Smooth muscle cell (in vitro differentiated cells): Measurements from ENCODE around the gene OPN1MW3. TPM values are rescaled to one million over a fixed set of nuclear protein-coding genes. Genes with fewer than 3 reads are reported as not detected.

Experiments
- DNase-seq: peaks from one replicate; lab custom pipeline; 2025; ENCODE audit not compliant: unreplicated experiment; lab: John Stamatoyannopoulos, UW
- H2AFZ ChIP-seq: fragments of 200-600 bp; sonication (generic); 2 replicates; pipeline ENCODE4 v1.6.0; 2016; ENCODE audit warnings: antibody characterized with exemption, low read depth, mild to moderate bottlenecking
- H3F3A ChIP-seq: fragments of 200-600 bp; sonication (generic); 2 replicates; pipeline ENCODE4 v1.6.0; 2017; ENCODE audit warnings: antibody characterized with exemption, low read depth
- H3K27ac ChIP-seq: fragments of 200-600 bp; sonication (generic); 2 replicates; pipeline ENCODE4 v1.5.1; 2016; ENCODE audit warnings: low read depth, mild to moderate bottlenecking
- H3K27me3 ChIP-seq: fragments of 200-600 bp; sonication (generic); 2 replicates; pipeline ENCODE4 v1.6.1; 2016; ENCODE audit warnings: low read depth, mild to moderate bottlenecking
- H3K36me3 ChIP-seq: fragments of 200-600 bp; sonication (generic); 2 replicates; pipeline ENCODE4 v1.5.1; 2016; ENCODE audit warnings: low read depth
- H3K4me1 ChIP-seq: fragments of 200-600 bp; sonication (generic); 2 replicates; pipeline ENCODE4 v1.5.1; 2016; ENCODE audit warnings: low read depth
- H3K4me2 ChIP-seq: fragments of 200-600 bp; sonication (generic); 2 replicates; pipeline ENCODE4 v1.6.0; 2016; ENCODE audit warnings: mild to moderate bottlenecking
- H3K4me3 ChIP-seq: fragments of 200-600 bp; sonication (generic); 2 replicates; pipeline ENCODE4 v1.5.1; 2016; ENCODE audit warnings: mild to moderate bottlenecking
- H3K79me2 ChIP-seq: fragments of 200-600 bp; sonication (generic); 2 replicates; pipeline ENCODE4 v1.6.0; 2016; ENCODE audit warnings: low read depth, mild to moderate bottlenecking
- H3K9ac ChIP-seq: fragments of 200-600 bp; sonication (generic); 2 replicates; pipeline ENCODE4 v1.6.0; 2016; ENCODE audit warnings: low read depth
- H3K9me3 ChIP-seq: fragments of 200-600 bp; sonication (generic); replicated peaks from 2 replicates; pipeline ENCODE4 v1.5.1; 2016; ENCODE audit warnings: low read depth
- H4K20me1 ChIP-seq: fragments of 200-600 bp; sonication (generic); 2 replicates; pipeline ENCODE4 v1.6.0; 2016; ENCODE audit warnings: low read depth
- WGBS: methylation state at CpG from one replicate; pipeline ENCODE4 v1.1.7; 2016; ENCODE audit warnings: low lambda C conversion rate; 5-methylcytosine and 5-hydroxymethylcytosine counted together
- polyA plus RNA-seq: library from polyadenylated mRNA; unstranded; fragments of >200 nt; fragmentation: Nextera tagmentation; extraction: Ambion mirVana; gene quantifications from 2 replicates; pipeline ENCODE4 v1.2.1, GENCODE V29; 2016
- total RNA-seq: library from RNA; depleted of rRNA; stranded (reverse); fragments of >200 nt; gene quantifications from 2 replicates; pipeline ENCODE4 v1.2.3, GENCODE V29; 2014
- TF ChIP-seq, protein P1 (sequence below): fragments of 200-600 bp; sonication (generic); IDR thresholded peaks from 2 replicates; pipeline ENCODE4 v1.5.1; 2017; ENCODE audit warnings: borderline replicate concordance, mild to moderate bottlenecking, antibody characterized with exemption; ENCODE audit not compliant: insufficient read depth, poor library complexity, severe bottlenecking

Gene OPN1MW3
- total and polyA plus RNA-seq, 2 experiments from 2014 or later = not detected

DNA sequence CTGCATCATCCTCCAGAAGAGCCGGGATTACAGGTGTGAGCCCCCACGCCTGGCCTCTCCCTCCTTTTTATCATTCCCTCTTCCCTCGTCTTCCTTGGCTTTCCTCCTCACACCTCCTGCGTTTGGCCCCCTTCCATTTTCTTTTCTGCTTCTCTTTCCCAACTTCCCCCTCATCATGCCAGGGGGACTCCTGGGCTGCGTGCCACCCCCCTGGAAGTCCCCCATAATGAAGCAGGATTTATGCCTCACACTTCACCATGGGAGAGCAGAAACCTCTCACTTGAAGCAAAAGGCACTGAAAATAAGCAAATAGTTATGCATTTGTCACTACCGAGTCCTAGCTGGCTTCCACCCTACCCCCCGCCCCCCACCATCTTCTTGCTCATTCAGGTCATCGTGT, 46.1 kb downstream of the OPN1MW3 start:
- Histone ChIP-seq H3K9ac (no peak overlapping the region), H3K9me3 (no peaks in the 10 kb centered on the region), H3F3A (no peaks in the 10 kb centered on the region), H3K4me2 (no peak overlapping the region), H3K4me1 (no peaks in the 10 kb centered on the region), H3K36me3 (no peaks in the 10 kb centered on the region), H3K79me2 (no peaks in the 10 kb centered on the region), H3K27me3 (no peaks in the 10 kb centered on the region), H2AFZ (no peak overlapping the region), H4K20me1 (no peaks in the 10 kb centered on the region), H3K27ac (no peak overlapping the region), H3K4me3 (no peak overlapping the region)
- 79% methylated on average over 7 of the region's 8 CpGs for WGBS
- DNase-seq = no peak
- TF ChIP-seq, protein P1, sequence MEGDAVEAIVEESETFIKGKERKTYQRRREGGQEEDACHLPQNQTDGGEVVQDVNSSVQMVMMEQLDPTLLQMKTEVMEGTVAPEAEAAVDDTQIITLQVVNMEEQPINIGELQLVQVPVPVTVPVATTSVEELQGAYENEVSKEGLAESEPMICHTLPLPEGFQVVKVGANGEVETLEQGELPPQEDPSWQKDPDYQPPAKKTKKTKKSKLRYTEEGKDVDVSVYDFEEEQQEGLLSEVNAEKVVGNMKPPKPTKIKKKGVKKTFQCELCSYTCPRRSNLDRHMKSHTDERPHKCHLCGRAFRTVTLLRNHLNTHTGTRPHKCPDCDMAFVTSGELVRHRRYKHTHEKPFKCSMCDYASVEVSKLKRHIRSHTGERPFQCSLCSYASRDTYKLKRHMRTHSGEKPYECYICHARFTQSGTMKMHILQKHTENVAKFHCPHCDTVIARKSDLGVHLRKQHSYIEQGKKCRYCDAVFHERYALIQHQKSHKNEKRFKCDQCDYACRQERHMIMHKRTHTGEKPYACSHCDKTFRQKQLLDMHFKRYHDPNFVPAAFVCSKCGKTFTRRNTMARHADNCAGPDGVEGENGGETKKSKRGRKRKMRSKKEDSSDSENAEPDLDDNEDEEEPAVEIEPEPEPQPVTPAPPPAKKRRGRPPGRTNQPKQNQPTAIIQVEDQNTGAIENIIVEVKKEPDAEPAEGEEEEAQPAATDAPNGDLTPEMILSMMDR = no peak

DNA sequence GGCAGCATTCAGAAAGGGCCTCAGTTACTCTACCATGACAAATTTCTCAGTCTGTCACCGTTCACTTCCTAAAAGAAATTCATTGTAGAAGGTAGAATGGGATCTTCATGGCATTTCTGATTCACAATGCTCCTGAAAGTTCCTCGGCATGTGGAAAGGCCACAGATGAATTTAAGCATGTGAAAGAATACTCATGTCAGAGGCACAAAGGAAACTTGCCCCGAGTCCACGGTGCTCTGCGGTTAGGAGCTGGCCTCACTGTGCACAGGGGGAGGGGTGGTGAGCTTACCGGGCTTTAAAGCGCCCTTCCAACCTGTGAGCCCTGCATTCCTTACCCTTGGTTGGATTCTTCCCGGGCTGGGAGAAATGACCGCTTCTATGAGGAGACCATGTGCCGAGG, 47.5 kb downstream of the OPN1MW3 start:
- Histone ChIP-seq H2AFZ (no peak overlapping the region), H3K9me3 (no peaks in the 10 kb centered on the region), H3K36me3 (no peaks in the 10 kb centered on the region), H3K27me3 (no peaks in the 10 kb centered on the region), H4K20me1 (no peaks in the 10 kb centered on the region), H3K4me3 (no peak overlapping the region), H3K4me2 (no peak overlapping the region), H3F3A (no peaks in the 10 kb centered on the region), H3K4me1 (no peaks in the 10 kb centered on the region), H3K79me2 (no peaks in the 10 kb centered on the region), H3K9ac (no peak overlapping the region), H3K27ac (no peak overlapping the region)
- 88% methylated on average over 10 of the region's 10 CpGs for WGBS
- TF ChIP-seq, protein P1 = no peak
- no peak for DNase-seq

DNA sequence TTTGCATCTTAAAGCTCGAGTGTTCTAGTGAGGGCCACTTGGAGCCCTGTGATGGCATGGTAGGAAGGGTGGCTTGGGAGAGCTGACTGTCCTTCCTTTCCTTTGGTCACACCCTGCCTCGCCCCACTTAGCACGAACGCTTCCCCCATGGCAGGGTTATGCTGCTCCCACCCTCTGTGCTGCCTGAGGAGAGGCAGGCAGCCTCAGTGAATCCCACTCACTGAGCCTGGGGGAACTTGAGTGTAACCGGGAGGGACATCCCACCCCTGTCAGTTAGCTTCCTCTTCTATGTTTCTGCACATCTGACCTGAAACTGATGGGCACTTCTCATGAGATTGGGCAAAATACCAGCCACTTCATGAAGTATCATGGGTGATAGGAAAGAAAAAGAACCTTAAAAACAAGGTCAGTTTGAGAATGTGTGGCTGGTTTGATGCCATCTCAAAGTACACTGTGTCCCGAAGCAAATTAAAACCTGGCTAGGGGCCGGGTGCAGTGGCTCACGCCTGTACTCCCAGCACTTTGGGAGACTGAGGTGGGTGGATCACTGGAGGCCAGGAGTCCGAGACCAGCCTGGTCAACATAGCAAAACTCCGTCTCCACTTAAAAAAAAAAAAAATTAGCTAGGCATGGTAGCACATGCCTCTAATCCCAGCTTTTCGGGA, 48.3 kb downstream of the OPN1MW3 start:
- Histone ChIP-seq H3K9ac (no peak overlapping the region), H4K20me1 (no peaks in the 10 kb centered on the region), H3F3A (no peaks in the 10 kb centered on the region), H3K9me3 (no peaks in the 10 kb centered on the region), H3K4me2 (no peak overlapping the region), H3K27me3 (no peaks in the 10 kb centered on the region), H3K4me1 (no peaks in the 10 kb centered on the region), H3K4me3 (no peak overlapping the region), H3K79me2 (no peaks in the 10 kb centered on the region), H3K36me3 (no peaks in the 10 kb centered on the region), H2AFZ (no peak overlapping the region), H3K27ac (no peak overlapping the region)
- DNase-seq = no peak
- WGBS = 91% methylated on average over 11 of the region's 11 CpGs
- TF ChIP-seq, protein P1 = no peak

GRCh38 chrX:154307202-154307601, 49.8 kb downstream of the OPN1MW3 start:
- H4K20me1 ChIP-seq = no peaks in the 10 kb centered on the region
- no peak overlapping the region for H2AFZ ChIP-seq
- H3K27me3 ChIP-seq = no peaks in the 10 kb centered on the region
- DNase-seq = no peak
- no peaks in the 10 kb centered on the region for H3K9me3 ChIP-seq
- H3K9ac ChIP-seq = no peak overlapping the region
- H3K79me2 ChIP-seq = no peaks in the 10 kb centered on the region
- no peaks in the 10 kb centered on the region for H3F3A ChIP-seq
- H3K4me1 ChIP-seq = no peaks in the 10 kb centered on the region
- H3K36me3 ChIP-seq = no peaks in the 10 kb centered on the region
- TF ChIP-seq, protein P1 = no peak
- H3K4me2 ChIP-seq = no peak overlapping the region
- no peak overlapping the region for H3K27ac ChIP-seq
- H3K4me3 ChIP-seq = no peak overlapping the region
- WGBS = 81% methylated on average over 6 of the region's 6 CpGs
